Measurements from ENCODE around the gene HOXB9.

The HOXB9 gene

DNA sequence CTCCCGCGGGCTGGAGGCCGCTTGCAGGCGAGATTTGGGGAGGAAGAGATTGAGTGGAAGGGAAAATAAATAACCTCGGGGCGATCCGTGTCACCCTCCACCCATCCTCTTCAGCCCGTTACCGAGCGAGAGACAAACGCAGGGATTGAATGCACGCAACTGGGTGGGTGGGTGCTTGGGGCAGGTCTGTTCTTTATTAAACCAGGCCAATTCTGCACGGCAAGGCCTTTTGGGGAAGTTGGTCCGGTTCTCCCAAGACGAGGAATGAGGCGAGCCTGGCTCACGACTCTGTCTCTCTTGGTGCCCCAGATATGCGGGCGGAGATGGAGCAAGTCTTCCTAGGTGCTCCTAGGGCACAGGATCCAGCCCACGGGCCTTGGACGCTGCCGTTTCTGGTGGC lies 14.9 kb downstream of the HOXB9 start:
- TF ChIP-seq PPARA (CRISPR knock-in tag; IDR thresholded peaks at IDR 0.05; ENCODE audit: borderline replicate concordance) (no peak), ZFP3 (CRISPR knock-in tag; IDR thresholded peaks at IDR 0.05) (no peak), GLIS3 (CRISPR knock-in tag; IDR thresholded peaks at IDR 0.05) (no peak), ESRRG (CRISPR knock-in tag; IDR thresholded peaks at IDR 0.05) (no peak), OSR1 (CRISPR knock-in tag; IDR thresholded peaks at IDR 0.05) (no peak), ZFP30 (CRISPR knock-in tag; IDR thresholded peaks at IDR 0.05) (no peak), ZNF70 (CRISPR knock-in tag; IDR thresholded peaks at IDR 0.05) (no peak), TCF4 (CRISPR knock-in tag; IDR thresholded peaks at IDR 0.05; ENCODE audit: borderline replicate concordance) (no peak), CSDC2 (CRISPR knock-in tag; IDR thresholded peaks at IDR 0.05) (no peak), ZNF565 (CRISPR knock-in tag; conservative IDR thresholded peaks at IDR 0.05; ENCODE audit: low read depth) (no peak)
- TF ChIP-seq, protein P1, sequence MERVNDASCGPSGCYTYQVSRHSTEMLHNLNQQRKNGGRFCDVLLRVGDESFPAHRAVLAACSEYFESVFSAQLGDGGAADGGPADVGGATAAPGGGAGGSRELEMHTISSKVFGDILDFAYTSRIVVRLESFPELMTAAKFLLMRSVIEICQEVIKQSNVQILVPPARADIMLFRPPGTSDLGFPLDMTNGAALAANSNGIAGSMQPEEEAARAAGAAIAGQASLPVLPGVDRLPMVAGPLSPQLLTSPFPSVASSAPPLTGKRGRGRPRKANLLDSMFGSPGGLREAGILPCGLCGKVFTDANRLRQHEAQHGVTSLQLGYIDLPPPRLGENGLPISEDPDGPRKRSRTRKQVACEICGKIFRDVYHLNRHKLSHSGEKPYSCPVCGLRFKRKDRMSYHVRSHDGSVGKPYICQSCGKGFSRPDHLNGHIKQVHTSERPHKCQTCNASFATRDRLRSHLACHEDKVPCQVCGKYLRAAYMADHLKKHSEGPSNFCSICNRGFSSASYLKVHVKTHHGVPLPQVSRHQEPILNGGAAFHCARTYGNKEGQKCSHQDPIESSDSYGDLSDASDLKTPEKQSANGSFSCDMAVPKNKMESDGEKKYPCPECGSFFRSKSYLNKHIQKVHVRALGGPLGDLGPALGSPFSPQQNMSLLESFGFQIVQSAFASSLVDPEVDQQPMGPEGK (CRISPR knock-in tag; IDR thresholded peaks at IDR 0.05; ENCODE audit: borderline replicate concordance) = no peak
- TF ChIP-seq, protein P2, sequence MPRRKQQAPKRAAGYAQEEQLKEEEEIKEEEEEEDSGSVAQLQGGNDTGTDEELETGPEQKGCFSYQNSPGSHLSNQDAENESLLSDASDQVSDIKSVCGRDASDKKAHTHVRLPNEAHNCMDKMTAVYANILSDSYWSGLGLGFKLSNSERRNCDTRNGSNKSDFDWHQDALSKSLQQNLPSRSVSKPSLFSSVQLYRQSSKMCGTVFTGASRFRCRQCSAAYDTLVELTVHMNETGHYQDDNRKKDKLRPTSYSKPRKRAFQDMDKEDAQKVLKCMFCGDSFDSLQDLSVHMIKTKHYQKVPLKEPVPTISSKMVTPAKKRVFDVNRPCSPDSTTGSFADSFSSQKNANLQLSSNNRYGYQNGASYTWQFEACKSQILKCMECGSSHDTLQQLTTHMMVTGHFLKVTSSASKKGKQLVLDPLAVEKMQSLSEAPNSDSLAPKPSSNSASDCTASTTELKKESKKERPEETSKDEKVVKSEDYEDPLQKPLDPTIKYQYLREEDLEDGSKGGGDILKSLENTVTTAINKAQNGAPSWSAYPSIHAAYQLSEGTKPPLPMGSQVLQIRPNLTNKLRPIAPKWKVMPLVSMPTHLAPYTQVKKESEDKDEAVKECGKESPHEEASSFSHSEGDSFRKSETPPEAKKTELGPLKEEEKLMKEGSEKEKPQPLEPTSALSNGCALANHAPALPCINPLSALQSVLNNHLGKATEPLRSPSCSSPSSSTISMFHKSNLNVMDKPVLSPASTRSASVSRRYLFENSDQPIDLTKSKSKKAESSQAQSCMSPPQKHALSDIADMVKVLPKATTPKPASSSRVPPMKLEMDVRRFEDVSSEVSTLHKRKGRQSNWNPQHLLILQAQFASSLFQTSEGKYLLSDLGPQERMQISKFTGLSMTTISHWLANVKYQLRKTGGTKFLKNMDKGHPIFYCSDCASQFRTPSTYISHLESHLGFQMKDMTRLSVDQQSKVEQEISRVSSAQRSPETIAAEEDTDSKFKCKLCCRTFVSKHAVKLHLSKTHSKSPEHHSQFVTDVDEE (CRISPR knock-in tag; IDR thresholded peaks at IDR 0.05) = no peak
- TF ChIP-seq, protein P3, sequence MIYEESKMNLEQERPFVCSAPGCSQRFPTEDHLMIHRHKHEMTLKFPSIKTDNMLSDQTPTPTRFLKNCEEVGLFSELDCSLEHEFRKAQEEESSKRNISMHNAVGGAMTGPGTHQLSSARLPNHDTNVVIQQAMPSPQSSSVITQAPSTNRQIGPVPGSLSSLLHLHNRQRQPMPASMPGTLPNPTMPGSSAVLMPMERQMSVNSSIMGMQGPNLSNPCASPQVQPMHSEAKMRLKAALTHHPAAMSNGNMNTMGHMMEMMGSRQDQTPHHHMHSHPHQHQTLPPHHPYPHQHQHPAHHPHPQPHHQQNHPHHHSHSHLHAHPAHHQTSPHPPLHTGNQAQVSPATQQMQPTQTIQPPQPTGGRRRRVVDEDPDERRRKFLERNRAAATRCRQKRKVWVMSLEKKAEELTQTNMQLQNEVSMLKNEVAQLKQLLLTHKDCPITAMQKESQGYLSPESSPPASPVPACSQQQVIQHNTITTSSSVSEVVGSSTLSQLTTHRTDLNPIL (CRISPR knock-in tag; IDR thresholded peaks at IDR 0.05; ENCODE audit: low read depth) = no peak
- no peak for ATAC-seq

DNA sequence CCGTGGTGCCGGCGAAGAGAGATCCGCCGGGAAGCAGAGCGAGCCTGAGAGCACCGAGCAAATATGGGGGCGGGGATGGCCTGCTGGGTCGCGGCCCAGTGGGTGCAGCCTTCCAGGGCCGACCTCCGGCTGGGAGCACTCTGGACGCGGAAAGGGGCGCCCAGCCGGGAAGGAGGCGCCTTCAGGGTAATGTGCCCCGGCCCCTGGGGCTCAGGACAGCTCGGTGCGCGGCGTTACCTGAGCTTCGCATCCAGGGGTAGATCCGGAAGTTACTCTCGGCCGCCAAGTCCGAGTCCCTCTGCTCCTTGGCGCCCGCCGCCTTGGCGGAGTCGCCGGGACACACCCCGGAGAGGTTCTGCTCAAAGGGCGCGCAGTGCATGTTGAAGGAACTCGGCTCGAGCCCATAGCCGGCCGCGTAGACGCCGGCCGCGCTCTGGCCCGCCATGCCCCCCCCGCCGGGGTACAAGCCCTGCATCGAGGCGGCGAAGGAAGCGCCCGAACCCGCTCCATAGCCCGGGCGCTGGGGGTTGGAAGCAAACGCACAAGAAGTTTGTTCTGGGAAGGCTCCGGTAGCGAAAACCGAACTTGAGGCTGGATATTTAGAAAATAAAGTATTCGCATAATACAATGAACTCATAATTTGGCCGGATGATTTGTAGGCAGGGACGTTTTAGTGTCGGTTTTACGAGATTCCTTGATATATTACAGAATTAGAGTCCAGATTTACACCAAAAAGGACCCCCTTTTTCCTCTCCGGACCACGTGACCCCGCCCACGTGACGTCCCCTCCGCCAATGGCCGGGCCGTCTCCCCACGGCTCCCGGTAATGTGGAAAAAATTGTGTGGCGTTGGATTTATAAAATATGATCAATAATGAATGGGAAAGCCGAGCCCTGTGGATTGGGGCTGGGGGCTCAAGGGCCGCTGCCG lies 15.6 kb downstream of the HOXB9 start, which contains the start of gene HOXB7:
TSS of gene HOXB7 (minus strand) at position 736 of the 930 bp plus-strand sequence. CDS start at position 637, 99 bp downstream.
- TF ChIP-seq ZNF70 (CRISPR knock-in tag; IDR thresholded peaks at IDR 0.05) (no peak), TOX (CRISPR knock-in tag; IDR thresholded peaks at IDR 0.05; ENCODE audit: borderline replicate concordance) (no peak), CSDC2 (CRISPR knock-in tag; IDR thresholded peaks at IDR 0.05) (no peak), RARB (CRISPR knock-in tag; IDR thresholded peaks at IDR 0.05) (no peak), ZC3H10 (CRISPR knock-in tag; IDR thresholded peaks at IDR 0.05) (no peak), ESRRG (CRISPR knock-in tag; IDR thresholded peaks at IDR 0.05) (no peak), ISL1 (CRISPR knock-in tag; IDR thresholded peaks at IDR 0.05) (no peak), ZNF8 (CRISPR knock-in tag; IDR thresholded peaks at IDR 0.05) (no peak), ZFP30 (CRISPR knock-in tag; IDR thresholded peaks at IDR 0.05) (no peak), BACH2 (CRISPR knock-in tag; IDR thresholded peaks at IDR 0.05; ENCODE audit: borderline replicate concordance) (no peak), OSR1 (CRISPR knock-in tag; IDR thresholded peaks at IDR 0.05) (no peak), PPARA (CRISPR knock-in tag; IDR thresholded peaks at IDR 0.05; ENCODE audit: borderline replicate concordance) (no peak), ARNTL (CRISPR knock-in tag; IDR thresholded peaks at IDR 0.05; ENCODE audit: borderline replicate concordance, low read depth) (no peak)
- TF ChIP-seq, protein P2 (CRISPR knock-in tag; IDR thresholded peaks at IDR 0.05) = no peak
- TF ChIP-seq, protein P4, sequence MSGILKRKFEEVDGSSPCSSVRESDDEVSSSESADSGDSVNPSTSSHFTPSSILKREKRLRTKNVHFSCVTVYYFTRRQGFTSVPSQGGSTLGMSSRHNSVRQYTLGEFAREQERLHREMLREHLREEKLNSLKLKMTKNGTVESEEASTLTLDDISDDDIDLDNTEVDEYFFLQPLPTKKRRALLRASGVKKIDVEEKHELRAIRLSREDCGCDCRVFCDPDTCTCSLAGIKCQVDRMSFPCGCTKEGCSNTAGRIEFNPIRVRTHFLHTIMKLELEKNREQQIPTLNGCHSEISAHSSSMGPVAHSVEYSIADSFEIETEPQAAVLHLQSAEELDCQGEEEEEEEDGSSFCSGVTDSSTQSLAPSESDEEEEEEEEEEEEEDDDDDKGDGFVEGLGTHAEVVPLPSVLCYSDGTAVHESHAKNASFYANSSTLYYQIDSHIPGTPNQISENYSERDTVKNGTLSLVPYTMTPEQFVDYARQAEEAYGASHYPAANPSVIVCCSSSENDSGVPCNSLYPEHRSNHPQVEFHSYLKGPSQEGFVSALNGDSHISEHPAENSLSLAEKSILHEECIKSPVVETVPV (CRISPR knock-in tag; IDR thresholded peaks at IDR 0.05) = no peak
- no peak for ATAC-seq

Measured in SK-N-SH treated with all-trans-retinoic acid at 6 μM for 48 hours (cell line).